GM18870 (cell line): ENCODE data around the gene ARHGAP10.

Experiments used
- ATAC-seq: cut with Tn5 transposase; IDR thresholded peaks from one replicate; pipeline ENCODE4 v1.9.1; 2021; ENCODE audit warnings: moderate library complexity; ENCODE audit not compliant: unreplicated experiment

The ARHGAP10 gene

DNA sequence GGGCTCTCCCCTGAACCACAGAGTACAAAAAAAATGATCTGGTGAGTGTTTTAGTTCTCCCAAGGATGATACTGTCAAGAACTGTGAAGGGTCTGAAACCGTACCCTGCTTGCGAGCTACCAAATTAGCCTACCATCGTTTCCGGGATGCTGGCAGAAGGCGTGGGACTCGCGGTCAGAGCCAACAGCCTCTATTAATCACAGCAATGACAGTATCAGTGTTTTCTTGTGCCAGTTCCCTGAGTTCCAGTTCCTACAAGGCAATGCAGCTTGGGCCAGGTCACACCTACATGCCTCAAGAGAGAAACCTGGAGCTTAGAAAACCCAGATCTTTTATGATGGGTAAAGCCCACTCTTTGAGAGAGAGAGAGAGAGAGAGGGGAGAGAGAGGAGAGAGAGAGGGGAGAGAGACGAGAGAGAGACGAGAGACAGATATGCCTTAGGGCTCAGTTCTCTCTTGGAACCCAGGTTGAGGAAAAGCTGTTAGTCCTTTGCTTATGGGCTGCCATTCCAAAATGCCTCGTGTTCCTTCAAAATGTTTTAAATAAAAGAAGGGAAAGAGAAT is 327.8 kb downstream of the ARHGAP10 start:
- no peak for ATAC-seq

DNA sequence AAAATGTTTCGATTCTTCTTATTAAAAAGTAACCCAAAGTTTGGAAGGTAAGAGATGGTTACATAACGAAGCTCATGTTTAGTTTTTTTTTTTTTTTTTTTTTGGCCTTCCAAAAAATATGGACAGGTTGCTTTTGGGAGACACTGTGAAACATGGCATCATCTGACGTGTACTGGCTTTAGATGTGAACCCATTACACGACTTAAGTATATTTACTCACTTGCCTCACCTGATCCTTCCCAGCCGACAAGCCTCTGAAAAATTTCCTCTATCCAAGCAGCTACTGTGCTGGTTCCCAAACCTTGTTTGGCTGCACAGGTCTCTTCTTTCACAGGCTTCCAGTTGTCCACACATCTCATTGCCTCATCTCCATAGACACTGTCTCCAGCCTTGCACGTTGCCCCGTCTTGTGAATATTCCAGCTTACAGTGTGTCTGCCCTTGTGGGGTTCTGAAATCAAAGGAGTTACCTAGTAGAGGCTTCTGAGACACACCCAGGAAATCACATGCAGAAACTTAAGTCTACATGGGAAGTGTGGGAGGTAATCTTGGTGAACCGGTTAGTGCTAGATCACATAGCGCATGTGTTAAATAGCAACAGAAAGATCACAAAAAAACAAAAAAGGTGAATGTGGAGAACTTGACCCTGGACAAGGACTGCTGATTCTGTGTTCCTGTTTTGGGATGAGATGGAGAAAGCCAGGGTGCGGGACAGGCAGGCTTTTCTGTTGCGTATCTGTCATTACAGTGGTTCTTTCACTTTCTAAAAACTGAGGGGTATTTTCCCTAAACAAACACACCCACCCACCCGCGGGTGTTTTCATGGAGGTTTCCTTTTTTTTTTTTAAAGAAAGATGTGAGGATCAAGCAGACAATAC is 328.6 kb downstream of the ARHGAP10 start:
- ATAC-seq = no peak

DNA sequence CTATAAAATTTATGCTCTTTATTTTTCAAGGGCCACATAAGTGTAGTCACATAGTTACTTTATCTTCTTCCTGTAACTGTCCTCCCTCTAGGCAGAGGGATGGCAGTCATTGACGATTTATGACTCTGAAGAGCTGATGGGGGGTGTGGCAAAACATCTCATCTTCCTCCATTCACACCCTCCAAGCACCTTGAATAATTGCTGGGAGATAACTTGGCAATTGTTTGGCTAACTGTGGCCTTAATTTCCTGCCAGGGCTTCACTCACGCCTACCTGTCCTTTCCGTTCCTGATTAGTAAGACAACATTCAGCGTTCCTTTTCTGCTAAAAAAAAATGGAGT is 329.2 kb downstream of the ARHGAP10 start:
- ATAC-seq = no peak

DNA sequence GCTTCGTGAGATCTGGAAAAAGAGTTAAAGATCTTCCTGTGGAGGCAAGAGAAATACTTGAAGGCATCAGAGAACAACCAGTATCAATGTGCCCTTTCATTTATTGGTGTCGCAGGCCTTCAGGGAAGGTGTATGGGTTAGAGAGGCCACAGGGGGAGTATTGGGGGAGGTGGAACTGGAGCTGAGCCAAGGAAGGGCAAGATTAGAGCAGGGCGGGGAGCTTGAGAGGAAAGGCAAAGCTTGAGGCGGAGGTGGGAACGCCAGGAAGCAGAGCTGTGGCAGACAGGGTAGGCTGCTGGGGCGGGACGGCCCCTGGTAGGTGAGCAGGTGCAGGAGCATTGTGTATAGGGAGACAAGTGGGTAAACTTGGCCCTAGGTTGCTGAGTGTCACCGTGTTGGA is 329.9 kb downstream of the ARHGAP10 start:
- no peak for ATAC-seq

DNA sequence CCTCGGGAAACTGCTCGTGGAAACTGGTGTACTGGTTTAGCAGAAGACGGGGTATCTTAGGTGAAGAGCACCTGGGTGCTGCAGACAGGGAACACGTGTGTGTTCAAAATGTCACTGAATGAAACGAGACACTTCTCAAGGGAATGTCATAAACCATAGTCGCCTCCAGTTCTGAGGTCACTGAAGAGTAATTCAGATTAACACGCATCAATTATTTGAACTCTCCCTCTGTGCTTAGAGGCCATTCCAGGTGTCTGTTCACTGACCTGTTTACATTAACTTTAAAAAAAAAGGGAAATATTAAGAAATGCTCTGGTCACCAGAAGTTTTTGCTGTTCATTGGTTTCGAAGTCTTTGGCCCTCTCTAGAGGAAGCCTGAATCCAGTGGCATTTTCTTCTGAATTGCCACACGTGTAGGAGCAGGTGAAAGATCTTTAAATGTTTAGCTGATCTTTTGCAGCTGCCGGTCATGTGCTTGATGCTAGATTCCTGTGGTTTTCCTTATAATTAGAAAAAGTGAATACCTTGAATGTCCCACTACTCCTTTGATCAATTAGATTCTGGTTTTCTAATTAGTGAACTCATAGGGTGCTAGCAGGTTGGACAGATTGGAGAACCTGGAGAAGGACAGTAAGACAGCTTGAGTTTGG is 330.5 kb downstream of the ARHGAP10 start:
- no peak for ATAC-seq

DNA sequence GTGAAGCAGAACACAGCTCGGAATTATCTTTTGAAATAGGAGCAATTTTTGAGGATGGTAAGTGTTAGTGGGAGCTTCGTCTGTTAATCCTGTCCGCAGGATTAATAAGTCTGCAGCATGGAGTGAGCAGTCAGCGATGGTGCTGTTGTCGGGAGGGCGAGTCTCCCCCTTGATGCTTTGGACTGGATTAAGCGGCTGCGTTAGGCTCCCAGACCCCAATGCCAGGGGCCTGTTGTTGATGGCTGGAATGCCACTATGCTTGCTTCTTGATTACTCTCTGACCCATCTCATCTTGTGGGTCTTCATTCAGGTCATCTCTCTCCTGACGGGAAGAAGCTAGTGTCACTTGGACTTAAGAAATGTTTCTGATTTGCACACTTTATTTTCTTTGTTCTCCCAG is 332.6 kb downstream of the ARHGAP10 start:
- ATAC-seq = no peak

DNA sequence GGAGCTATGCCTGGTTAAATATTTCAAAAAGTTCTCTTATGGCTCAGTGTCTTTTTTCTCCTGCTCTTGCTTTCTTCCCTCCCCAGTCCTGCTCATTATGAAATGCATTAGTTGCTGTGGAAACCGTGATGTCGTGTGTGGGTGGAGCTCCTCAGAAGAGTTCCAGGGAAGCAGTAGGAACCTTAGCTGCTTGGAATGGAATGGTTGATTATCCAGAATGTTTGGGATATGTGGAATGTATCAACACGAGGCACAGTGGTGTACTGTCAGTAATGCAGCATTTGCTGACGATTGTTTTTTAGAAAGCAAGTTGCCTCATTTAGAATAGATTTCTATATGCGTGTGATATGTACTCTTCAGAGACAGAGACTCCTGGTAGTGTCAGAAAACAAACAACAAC is 333.2 kb downstream of the ARHGAP10 start:
- ATAC-seq = no peak

DNA sequence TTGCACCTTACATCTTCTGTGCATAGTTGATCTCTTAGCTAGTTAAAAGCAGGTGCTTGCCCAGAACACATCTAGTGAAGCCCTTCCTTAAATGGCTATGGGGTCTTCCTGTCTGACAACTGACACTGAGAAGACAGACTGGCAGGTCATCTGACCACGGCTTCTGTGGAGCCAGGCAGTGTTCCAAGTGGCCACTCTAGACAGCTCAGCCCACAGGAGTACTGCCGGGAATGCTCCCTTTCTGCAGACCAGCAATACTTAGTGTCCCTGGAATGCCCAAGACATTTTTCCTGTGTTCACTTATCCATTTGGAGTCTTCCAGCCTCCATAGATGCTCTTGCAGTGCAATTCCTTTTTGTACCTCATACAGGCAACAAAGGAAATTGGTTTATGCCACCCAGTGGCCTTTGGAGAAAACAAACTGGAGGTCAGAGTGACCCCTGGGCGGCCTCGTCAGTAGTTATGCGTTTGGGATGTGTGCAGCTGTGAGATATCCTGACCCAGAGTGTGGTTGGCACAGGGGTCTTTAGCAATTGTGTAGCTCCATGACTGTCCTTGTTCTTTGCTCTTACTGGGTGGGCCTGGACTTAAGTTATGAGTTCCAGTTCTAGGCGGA is 335.5 kb downstream of the ARHGAP10 start:
- no peak for ATAC-seq

DNA sequence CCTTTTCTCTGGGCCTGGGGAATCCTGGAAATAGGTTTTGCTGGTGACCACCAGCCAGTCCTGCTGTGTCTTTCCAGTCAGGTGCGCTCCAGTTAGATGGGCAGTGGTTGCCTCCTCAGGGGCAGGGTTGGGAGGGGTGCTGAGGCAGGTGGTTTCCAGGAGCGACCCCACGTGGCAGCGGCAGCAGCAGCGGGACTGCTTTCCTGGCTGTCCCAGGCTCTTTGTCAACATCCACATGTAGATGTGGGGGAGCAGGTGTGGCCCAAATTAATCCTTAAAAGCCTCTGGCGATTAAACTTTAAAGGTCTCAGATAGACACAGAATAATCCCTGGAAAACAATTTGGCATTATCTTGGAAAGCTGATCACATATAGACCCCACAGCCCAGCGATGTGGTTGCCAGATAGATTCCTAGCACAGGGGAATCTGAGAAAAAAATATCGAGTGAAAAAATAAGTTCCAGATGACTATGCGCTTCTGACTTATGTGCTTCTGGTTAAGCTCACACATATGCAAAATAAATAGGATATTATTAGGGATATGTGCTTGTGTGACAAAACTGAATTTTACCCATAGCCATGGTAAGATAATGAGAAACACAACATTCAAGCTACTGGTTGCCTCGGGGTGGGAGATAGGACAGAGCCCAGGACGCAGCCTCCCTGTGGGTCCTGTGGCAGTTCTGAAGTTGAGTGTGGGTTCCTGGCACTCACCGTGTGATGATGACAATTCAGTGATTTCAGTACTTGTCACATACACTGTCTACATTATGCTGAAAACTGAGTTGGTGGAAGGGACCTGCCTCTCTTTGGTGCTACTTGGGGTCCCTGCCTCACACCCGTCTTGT is 336.4 kb downstream of the ARHGAP10 start:
- ATAC-seq = no peak

DNA sequence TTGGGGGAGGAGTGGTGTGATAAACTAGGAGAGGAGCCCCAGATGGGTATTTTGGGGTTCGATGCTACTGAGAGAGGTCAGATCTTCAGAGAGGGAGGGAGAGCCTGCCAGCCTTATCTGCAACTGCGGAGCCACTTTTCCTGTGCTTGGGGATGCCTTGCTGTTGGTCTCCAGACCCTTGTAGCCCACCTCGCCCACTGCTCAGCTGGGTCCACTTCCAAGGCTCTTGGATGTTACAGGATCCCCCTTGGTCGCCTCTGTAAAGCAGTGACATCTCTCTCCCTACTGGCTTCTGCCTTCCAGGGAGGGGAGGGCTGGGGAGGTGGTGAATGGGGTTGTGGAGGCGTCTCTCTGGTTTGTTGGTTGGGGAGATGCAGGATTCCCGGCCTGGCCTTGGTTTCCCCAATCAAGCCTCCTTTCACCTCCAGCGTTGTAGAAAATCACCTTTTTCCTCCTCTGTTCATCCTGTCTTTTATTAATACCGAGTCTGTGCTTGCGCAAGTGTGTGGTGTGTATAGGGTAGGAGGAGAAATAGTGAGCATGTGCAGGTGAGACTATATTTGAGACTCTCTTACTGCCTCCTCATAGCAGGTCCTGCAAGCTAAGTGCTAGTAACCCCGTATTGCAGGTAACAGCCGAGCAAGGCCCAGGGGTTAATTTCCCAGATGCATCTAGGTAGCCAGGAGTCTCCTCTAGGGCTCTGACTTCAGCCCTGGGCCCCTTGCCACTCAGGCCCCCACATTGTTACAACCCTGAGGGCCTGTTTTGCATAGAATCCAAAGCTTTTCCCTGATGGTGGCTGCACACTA is 337.4 kb downstream of the ARHGAP10 start:
- no peak for ATAC-seq

DNA sequence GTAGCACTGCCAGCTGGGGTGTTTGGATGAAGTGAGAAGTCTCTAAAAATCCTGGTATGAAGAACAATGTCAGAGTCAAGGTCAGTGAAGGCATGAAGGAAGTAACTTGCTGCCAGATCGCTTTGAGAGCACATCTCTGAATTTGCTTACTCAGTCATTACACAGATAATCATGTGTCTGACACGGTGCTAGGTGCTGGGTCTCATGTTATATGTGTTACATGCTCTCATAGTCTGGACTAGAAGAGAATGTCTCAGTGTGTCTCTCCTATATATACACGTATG is 337.9 kb downstream of the ARHGAP10 start:
- ATAC-seq = no peak

DNA sequence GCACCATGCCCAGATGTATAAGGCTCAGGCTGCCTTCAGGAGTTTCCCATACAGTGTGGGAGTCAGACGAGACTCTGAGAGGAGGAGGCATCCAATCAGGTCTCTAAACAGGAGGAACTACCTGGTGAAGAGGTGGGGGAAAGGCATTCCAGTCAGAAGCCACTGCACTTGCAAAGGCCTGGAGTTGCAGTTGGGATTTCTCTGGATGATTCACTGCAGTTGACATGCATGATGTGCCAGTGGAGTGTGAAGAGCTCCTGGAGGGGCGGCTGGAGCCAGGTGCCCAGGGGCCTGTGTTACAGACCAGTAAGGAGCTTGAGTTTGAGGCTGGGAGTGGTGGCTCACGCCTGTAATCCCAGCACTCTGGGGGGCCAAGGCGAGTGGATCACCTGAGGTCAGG is 339.1 kb downstream of the ARHGAP10 start:
- ATAC-seq = no peak

DNA sequence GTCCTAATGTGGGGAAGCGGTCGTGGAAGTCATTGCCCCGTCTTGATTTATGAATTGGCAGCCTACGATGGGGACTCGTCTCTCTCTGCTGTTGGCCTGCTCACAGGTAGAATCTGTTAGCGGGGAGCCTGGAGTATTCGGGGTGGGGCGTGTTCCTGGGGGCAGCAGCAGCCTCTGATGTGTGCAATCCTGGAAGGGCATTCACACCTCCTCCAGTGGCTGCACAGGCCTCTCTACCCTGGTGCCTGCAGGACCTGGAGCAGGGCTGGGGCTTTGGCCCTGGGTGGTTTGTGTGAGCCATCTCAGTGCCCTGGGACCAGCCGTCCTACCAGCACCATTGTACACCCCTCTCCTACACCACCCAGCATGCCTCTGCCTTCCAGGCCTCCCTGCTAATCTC is 340.9 kb downstream of the ARHGAP10 start:
- ATAC-seq = no peak

DNA sequence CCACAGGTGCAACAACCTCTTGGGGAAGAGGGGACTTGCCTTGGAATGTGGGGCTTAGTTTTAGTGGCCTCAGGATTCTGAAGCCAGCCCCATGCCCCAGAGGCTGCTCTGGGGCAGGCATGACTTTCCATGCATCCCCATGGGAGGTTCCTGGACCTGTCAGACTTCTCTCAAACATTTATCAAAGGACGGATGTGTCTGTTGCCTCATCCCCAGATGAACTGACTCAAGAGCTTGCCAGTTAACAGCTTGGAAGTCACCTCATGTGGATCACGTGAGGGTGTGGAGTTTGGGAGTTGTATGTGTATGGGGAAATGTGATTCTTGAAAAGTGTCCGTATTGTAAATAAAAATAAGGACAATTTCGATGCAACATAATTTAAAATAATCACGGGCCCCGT is 341.5 kb downstream of the ARHGAP10 start:
- no peak for ATAC-seq

DNA sequence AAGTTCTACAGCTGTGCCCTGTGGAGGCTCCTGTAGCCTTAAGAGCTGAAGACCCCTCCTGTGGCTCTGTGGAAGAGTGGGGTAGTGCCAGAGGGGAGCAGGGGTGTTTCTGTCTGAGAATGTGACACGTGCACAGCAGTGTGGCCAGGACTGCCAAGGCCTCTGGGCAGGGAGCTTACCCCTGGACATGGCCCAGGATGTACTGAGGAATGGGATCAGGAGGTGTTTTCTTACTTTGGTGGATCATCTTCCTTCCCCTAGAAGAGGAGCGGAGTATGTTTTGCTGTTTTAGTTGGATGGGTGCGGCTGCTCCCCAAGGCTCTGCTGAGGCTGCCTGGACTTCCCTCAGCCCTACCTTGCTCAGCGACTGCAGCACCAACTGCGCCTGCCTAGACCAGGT is 342.6 kb downstream of the ARHGAP10 start:
- ATAC-seq = no peak

DNA sequence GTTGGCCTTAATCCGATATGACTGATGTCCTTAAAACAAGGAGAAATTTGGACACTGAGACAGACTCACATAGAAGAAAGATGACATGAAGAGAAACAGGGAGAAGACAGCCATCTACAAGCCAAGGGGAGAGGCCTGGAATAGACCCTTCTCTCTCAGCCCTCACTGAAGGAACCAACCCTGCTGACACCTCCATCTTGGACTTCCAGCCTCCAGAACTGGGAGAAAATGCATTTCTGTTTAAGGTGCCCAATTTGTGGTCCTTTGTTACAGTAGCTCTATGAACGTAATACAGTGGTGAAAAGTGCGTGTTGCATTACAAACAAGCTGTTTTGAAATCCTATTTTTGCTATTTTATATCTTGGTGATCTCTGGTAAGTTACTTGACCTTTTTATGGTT is 343.6 kb downstream of the ARHGAP10 start:
- no peak for ATAC-seq

DNA sequence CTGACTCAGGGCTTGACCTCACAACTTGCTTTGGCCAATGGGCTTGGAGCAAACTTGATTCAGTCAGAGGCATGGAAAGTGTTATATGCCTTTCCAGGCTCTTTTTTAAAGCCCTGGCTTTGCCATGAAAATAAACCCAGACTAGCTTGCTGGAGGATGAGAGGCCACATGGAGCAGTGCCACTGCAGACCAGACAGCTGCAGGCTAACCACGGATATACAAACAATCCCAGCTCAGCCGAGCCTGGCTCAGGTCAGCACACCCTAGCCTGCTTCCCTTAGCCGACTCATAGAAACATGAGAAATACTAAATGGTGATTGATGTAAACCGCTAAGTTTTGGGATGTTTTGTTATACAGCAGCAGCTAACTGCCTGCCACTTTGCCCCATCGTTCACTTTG is 345.1 kb downstream of the ARHGAP10 start:
- no peak for ATAC-seq

DNA sequence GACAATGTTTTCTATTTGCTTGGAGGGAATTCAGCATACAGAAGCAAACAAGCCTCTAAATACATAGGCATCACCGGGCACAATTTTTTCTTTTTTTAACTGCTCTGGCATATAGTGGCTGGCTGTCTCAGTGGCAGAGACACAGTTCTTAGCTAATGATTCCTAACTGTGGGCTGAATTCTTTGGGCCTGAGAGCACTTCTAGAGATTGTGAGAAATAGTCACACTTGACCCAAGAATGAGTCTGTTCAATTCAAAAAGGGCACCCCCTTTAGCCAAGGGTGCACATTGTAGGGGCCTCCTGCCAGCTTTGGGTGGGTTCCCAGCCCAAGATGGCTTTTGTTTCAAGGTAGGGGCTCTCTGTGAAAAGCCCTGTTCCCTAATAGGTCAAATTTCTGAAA is 345.7 kb downstream of the ARHGAP10 start:
- ATAC-seq = no peak

DNA sequence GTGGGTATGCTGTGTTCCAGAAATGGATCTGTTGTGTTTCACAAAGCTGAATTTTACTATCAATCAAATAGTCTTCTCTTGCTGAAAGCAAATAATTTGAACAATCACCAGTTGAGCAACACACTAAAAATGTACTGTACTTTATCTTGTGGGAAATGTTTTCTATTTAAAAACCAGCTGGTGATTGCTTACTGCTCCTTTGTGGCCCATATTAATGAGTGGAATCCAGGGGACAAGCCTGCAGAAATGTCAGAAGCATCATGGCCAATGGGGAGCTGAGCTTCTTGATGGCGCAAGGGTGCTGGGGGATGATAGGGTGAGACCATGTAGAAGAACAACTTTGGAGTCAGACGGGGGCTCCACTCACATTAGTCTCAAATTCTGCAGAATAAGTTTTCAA is 346.2 kb downstream of the ARHGAP10 start:
- ATAC-seq = no peak

DNA sequence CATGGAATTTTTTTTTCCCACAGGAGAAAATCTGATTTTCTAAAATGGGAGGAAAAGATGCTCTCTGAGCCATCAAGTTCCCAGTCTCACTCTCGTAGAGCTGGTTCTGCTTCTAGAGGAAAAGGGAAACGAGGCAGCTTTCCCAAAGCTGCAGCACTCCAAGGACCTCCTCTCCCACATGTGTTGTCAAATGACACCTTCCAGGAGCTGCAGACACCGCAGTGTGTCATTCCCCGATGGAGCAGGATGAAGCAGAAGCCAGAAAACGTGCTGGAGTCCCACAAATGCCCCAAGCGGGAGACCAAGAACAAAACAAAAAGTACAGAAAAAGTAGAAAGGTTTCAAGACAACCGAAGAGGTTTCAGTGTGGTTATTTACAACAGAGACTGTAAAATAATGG is 348.1 kb downstream of the ARHGAP10 start:
- no peak for ATAC-seq
